MM.1S (cell line): ENCODE measurements around the gene POLR1D.

Experiments
- CTCF ChIP-seq: fragments of 300-600 bp; sonication (generic); IDR thresholded peaks from 2 replicates; pipeline ENCODE4 v1.5.1; 2016; ENCODE audit warnings: antibody characterized with exemption, low read length, mixed read lengths
- EZH2 ChIP-seq: fragments of 300-600 bp; sonication (generic); optimal IDR thresholded peaks from 2 replicates; pipeline ENCODE3; 2017; ENCODE audit warnings: low read depth, mild to moderate bottlenecking, antibody characterized with exemption, low read length, mixed read lengths
- EZH2phosphoT487 ChIP-seq: fragments of 300-600 bp; sonication (generic); IDR thresholded peaks from 2 replicates; pipeline ENCODE4 v1.6.1; 2018; ENCODE audit warnings: antibody characterized with exemption, low read length

DNA sequence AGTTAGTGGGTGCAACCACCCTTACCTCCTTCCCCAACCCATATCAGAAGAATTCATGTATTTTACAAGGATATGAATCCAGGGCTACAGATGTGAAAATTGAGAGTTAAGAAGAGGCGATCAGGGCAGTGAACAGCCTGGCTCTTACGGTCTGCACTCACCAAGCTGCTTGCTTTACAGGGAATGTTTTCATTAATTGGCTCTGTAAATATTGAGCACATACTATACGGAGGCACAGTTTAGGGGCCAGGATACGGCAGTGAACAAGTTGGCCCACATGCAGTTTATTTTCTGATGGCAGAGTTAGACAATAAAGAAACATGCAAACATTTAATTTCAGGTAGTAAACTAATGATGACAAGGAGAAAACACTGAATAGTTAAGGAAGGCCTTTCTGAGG is 6.4 kb downstream of the POLR1D start:
- TF ChIP-seq EZH2 = no peak
- no peak for TF ChIP-seq EZH2phosphoT487
- TF ChIP-seq CTCF = no peak
